ENCODE data around the gene GDF7. TPM values are rescaled to one million over a fixed set of nuclear protein-coding genes. Genes with fewer than 3 reads are reported as not detected.

Gene GDF7
- total and polyA plus RNA-seq, 10 of the 15 experiments (the other 5 are each of a cell fraction or from before 2014, with no cell fraction given): 0.02 to 0.11 (median 0.04) TPM; not detected in 1

GRCh38 chr2:20629181-20629580 lies 37.8 kb upstream of the GDF7 start:
- ChIA-PET RAD21 (ENCODE audit: unreplicated experiment) (no interaction called here), POLR2A (no interaction called here), SMC1A (ENCODE audit: uncharacterized antibody, unreplicated experiment) (interaction anchor here (1.1 kb wide), 1 partner anchor 185 kb away, joined by 3 read pairs; no protein-coding TSS in a partner anchor), CTCF (interaction anchor here (1.0 to 1.3 kb wide), 3 partner anchors 13 to 218 kb away, joined by 3 to 4 read pairs (median 3); no protein-coding TSS in a partner anchor)
- H3K79me2 ChIP-seq (ENCODE audit: control insufficient read depth, insufficient read depth, low read length): no peaks in the 10 kb centered on the region
- no peak overlapping the region for H3K27ac ChIP-seq (ENCODE audit: control insufficient read depth, insufficient read depth)
- in situ Hi-C loops (cut with MboI) (no loop called here), intact Hi-C loops (cut with micrococcal nuclease; ENCODE audit: unreplicated experiment) (no loop called here)
- no peak overlapping the region for H3K4me3 ChIP-seq
- WGBS (ENCODE audit: insufficient coverage, insufficient replicate concordance, low lambda C conversion rate, missing lambda C conversion rate): 83% methylated on average over 6 of the region's 6 CpGs
- DNase-seq (ENCODE audit: low read depth, low spot score) (no peak), ATAC-seq (no peak), FAIRE-seq (no peak)
- no peaks in the 10 kb centered on the region for H3K27me3 ChIP-seq (replicated peaks in 1 of 2; ENCODE audit: control insufficient read depth in 2 of 2, insufficient read depth in 2 of 2, low read length in 1 of 2)
- no peaks in the 10 kb centered on the region for H3K9me3 ChIP-seq (replicated peaks; ENCODE audit: control insufficient read depth, insufficient read depth, low read length)
- H3K36me3 ChIP-seq (ENCODE audit: control insufficient read depth in 2 of 2, insufficient read depth in 2 of 2, low read length in 1 of 2): no peaks in the 10 kb centered on the region
- no peaks in the 10 kb centered on the region for H4K20me1 ChIP-seq (ENCODE audit: control insufficient read depth, insufficient read depth)
- H3K4me1 ChIP-seq (ENCODE audit: control insufficient read depth, insufficient read depth, low read length): peaks cover 17% of the 10 kb centered on the region
- BruUV-seq (replicated peaks): no TSS peak
- H3K9ac ChIP-seq (ENCODE audit: control insufficient read depth, insufficient read depth, low read length): no peak overlapping the region
- H3K4me2 ChIP-seq (ENCODE audit: control insufficient read depth, insufficient read depth): no peak overlapping the region
- no peak overlapping the region for H2AFZ ChIP-seq (ENCODE audit: control insufficient read depth, low read depth, low read length)
- TF ChIP-seq CHD4 (IDR thresholded peaks at IDR 0.05) (no peak), HDAC2 (IDR thresholded peaks at IDR 0.05) (no peak), SKIL (IDR thresholded peaks at IDR 0.05; ENCODE audit: low read depth, poor library complexity, severe bottlenecking) (no peak), LARP7 (IDR thresholded peaks at IDR 0.05) (no peak), MEF2A (IDR thresholded peaks at IDR 0.05; ENCODE audit: insufficient read depth, low read depth, low read length) (no peak), MEF2B (IDR thresholded peaks at IDR 0.05; ENCODE audit: partially characterized antibody, poor library complexity, severe bottlenecking) (no peak), TAF1 (IDR thresholded peaks at IDR 0.05; ENCODE audit: borderline replicate concordance, low read depth, low read length) (no peak)
- TF ChIP-seq, protein P1, sequence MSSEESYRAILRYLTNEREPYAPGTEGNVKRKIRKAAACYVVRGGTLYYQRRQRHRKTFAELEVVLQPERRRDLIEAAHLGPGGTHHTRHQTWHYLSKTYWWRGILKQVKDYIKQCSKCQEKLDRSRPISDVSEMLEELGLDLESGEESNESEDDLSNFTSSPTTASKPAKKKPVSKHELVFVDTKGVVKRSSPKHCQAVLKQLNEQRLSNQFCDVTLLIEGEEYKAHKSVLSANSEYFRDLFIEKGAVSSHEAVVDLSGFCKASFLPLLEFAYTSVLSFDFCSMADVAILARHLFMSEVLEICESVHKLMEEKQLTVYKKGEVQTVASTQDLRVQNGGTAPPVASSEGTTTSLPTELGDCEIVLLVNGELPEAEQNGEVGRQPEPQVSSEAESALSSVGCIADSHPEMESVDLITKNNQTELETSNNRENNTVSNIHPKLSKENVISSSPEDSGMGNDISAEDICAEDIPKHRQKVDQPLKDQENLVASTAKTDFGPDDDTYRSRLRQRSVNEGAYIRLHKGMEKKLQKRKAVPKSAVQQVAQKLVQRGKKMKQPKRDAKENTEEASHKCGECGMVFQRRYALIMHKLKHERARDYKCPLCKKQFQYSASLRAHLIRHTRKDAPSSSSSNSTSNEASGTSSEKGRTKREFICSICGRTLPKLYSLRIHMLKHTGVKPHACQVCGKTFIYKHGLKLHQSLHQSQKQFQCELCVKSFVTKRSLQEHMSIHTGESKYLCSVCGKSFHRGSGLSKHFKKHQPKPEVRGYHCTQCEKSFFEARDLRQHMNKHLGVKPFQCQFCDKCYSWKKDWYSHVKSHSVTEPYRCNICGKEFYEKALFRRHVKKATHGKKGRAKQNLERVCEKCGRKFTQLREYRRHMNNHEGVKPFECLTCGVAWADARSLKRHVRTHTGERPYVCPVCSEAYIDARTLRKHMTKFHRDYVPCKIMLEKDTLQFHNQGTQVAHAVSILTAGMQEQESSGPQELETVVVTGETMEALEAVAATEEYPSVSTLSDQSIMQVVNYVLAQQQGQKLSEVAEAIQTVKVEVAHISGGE (CRISPR knock-in tag; IDR thresholded peaks at IDR 0.05): no peak
- TF ChIP-seq, protein P2, sequence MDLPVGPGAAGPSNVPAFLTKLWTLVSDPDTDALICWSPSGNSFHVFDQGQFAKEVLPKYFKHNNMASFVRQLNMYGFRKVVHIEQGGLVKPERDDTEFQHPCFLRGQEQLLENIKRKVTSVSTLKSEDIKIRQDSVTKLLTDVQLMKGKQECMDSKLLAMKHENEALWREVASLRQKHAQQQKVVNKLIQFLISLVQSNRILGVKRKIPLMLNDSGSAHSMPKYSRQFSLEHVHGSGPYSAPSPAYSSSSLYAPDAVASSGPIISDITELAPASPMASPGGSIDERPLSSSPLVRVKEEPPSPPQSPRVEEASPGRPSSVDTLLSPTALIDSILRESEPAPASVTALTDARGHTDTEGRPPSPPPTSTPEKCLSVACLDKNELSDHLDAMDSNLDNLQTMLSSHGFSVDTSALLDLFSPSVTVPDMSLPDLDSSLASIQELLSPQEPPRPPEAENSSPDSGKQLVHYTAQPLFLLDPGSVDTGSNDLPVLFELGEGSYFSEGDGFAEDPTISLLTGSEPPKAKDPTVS (IDR thresholded peaks at IDR 0.05; ENCODE audit: low read depth, low read length): no peak
- TF ChIP-seq, protein P3, sequence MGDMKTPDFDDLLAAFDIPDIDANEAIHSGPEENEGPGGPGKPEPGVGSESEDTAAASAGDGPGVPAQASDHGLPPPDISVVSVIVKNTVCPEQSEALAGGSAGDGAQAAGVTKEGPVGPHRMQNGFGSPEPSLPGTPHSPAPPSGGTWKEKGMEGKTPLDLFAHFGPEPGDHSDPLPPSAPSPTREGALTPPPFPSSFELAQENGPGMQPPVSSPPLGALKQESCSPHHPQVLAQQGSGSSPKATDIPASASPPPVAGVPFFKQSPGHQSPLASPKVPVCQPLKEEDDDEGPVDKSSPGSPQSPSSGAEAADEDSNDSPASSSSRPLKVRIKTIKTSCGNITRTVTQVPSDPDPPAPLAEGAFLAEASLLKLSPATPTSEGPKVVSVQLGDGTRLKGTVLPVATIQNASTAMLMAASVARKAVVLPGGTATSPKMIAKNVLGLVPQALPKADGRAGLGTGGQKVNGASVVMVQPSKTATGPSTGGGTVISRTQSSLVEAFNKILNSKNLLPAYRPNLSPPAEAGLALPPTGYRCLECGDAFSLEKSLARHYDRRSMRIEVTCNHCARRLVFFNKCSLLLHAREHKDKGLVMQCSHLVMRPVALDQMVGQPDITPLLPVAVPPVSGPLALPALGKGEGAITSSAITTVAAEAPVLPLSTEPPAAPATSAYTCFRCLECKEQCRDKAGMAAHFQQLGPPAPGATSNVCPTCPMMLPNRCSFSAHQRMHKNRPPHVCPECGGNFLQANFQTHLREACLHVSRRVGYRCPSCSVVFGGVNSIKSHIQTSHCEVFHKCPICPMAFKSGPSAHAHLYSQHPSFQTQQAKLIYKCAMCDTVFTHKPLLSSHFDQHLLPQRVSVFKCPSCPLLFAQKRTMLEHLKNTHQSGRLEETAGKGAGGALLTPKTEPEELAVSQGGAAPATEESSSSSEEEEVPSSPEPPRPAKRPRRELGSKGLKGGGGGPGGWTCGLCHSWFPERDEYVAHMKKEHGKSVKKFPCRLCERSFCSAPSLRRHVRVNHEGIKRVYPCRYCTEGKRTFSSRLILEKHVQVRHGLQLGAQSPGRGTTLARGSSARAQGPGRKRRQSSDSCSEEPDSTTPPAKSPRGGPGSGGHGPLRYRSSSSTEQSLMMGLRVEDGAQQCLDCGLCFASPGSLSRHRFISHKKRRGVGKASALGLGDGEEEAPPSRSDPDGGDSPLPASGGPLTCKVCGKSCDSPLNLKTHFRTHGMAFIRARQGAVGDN (IDR thresholded peaks at IDR 0.05): no peak
